ENCODE measurements around the gene METTL9. TPM values are rescaled to one million over a fixed set of nuclear protein-coding genes. Genes with fewer than 3 reads are reported as not detected.

METTL9 gene
- total and polyA plus RNA-seq, 9 of the 15 experiments (the other 6 are each of a cell fraction or from before 2014, with no cell fraction given), result 12.2 to 107 (median 79.1) TPM

GRCh38 chr16:21611556-21612384 lies 12.4 kb downstream of the METTL9 start (continued):
- TF ChIP-seq GTF2B (IDR thresholded peaks at IDR 0.05; ENCODE audit: extremely low read depth, insufficient read length) (no peak), E2F6 (IDR thresholded peaks at IDR 0.05; ENCODE audit: borderline replicate concordance in 1 of 2, extremely low read depth in 1 of 2, insufficient read depth in 1 of 2, insufficient read length in 1 of 2, low read depth in 1 of 2, low read length in 1 of 2, poor library complexity in 1 of 2, severe bottlenecking in 1 of 2) (no peak), FIP1L1 (IDR thresholded peaks at IDR 0.05; ENCODE audit: low read depth, low read length, poor library complexity, severe bottlenecking) (no peak), MCM5 (IDR thresholded peaks at IDR 0.05; ENCODE audit: low read depth) (no peak), DNMT1 (IDR thresholded peaks at IDR 0.05) (no peak), PTTG1 (tag; IDR thresholded peaks at IDR 0.05; ENCODE audit: low read depth) (no peak), THAP12 (CRISPR knock-in tag; IDR thresholded peaks at IDR 0.05) (no peak), CBFA2T2 (conservative IDR thresholded peaks at IDR 0.05) (peak; percentile 78), THAP7 (CRISPR knock-in tag; IDR thresholded peaks at IDR 0.05) (no peak), PHF8 (IDR thresholded peaks at IDR 0.05; ENCODE audit: borderline replicate concordance, low read length) (no peak), ZBTB11 (CRISPR knock-in tag; IDR thresholded peaks at IDR 0.05) (peak in 1 of 3 experiments; percentile 71; a peak in 2 of 6 replicates), ARID3A (IDR thresholded peaks at IDR 0.05; ENCODE audit: borderline replicate concordance, low read depth, low read length) (peak; percentile 86; the same call in 1 of the 2 replicates), RBFOX2 (IDR thresholded peaks at IDR 0.05; ENCODE audit: low read depth, low read length) (no peak), ZBED1 (IDR thresholded peaks at IDR 0.05) (no peak)

Data from K562 (cell line).